Erythroblast (primary cell): Measurements from ENCODE around the gene CDH11.

ENCODE experiments used
- GATA1 ChIP-seq: IDR thresholded peaks from 2 replicates; pipeline ENCODE4 v1.6.1; 2011; ENCODE audit warnings: low read depth, mild to moderate bottlenecking, control low read depth, low read length, moderate library complexity
- POLR2A ChIP-seq: IDR thresholded peaks from 2 replicates; pipeline ENCODE4 v1.6.1; 2011; ENCODE audit warnings: mild to moderate bottlenecking, low read length

- no peak for TF ChIP-seq POLR2A
- TF ChIP-seq GATA1 = no peak
Measured at GRCh38 chr16:65003621-65004020, 118.2 kb downstream of the CDH11 start.
